Thoracic aorta (tissue), 2 donors: ENCODE results near the gene NR2F1-AS1. TPM values are rescaled to one million over a fixed set of nuclear protein-coding genes. Genes with fewer than 3 reads are reported as not detected.

Source experiments
- ATAC-seq: fragments of 150-250 bp; one replicate; pipeline ENCODE4 v1.8.0; 2017; ENCODE audit warnings: low read depth; ENCODE audit not compliant: insufficient number of reproducible peaks, low FRiP score
- DNase-seq: peaks from one replicate; pipeline ENCODE4 v3.0.0-alpha.2; 2020; ENCODE audit warnings: low spot score
- H3K27ac ChIP-seq, 2 donors: fragments of 200-600 bp; sonication (generic); 1 replicate in 1 of 2; 2 replicates in 1 of 2; pipeline ENCODE4 v1.5.1; 2016; ENCODE audit warnings: mild to moderate bottlenecking in 2 of 2, moderate library complexity in 2 of 2
- H3K27me3 ChIP-seq: fragments of 200-600 bp; sonication (generic); replicated peaks from 2 replicates; pipeline ENCODE4 v1.6.0; 2016; ENCODE audit warnings: mild to moderate bottlenecking; ENCODE audit not compliant: insufficient read depth
- H3K36me3 ChIP-seq: fragments of 200-600 bp; sonication (generic); one replicate; pipeline ENCODE4 v1.5.1; 2016
- H3K4me1 ChIP-seq, 2 donors: fragments of 200-600 bp; sonication (generic); 1 replicate in 1 of 2; 2 replicates in 1 of 2; pipeline versions ENCODE4 v1.5.1 to v1.6.0; 2016; ENCODE audit warnings: low read depth in 2 of 2, mild to moderate bottlenecking in 1 of 2; ENCODE audit not compliant: control insufficient read depth in 1 of 2
- H3K4me3 ChIP-seq: fragments of 200-600 bp; sonication (generic); 2 replicates; pipeline ENCODE4 v1.5.1; 2016; ENCODE audit warnings: mild to moderate bottlenecking
- H3K9me3 ChIP-seq: fragments of 200-600 bp; sonication (generic); 2 replicates; pipeline ENCODE4 v1.5.1; 2016
- total RNA-seq, 2 donors: library from RNA; depleted of rRNA; stranded (reverse); fragments of >200 nt; gene quantifications; one replicate each; pipeline versions ENCODE4 v1.1.0 to v1.2.3, GENCODE V29; 2016
- TF ChIP-seq, protein P1 (sequence below): fragments of 200-600 bp; sonication (generic); IDR thresholded peaks from one replicate; pipeline ENCODE4 v1.5.1; 2019; ENCODE audit warnings: antibody characterized with exemption

Gene NR2F1-AS1
- total RNA-seq, 2 donors from 2014 or later = 0.54 to 8.7 TPM

DNA sequence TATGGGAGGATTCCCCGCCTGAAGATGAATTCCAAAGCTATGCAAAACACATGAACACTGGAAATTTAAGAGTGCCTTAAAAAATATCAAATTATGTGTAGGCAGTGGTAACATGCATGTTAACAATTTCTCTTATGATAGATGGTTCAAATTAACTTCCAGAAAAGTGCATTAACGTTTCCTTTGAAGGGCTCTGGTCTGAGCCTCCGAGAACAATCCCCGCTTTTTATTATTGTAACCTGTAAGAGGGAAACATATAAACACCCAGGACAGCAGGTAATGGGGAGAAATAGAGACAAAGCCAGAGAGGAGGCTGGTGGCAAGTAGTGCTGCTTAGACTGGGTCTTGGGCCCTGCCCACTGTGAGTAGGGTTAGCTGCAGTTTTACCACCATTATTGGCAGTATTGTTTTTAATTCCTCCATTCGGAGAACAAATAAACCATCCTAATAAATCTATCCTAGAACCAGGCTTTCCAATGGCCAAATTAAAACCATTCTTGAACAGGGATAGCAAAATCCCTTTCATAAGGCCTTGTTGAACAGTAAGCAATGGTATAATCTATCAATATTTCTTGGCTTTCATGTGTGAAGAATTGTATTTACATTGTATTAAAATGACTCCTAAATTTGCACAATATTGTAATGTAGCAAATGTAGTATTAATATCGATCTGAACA is 8.3 kb upstream of the NR2F1-AS1 start:
- Histone ChIP-seq H3K4me3 (no peak overlapping the region), H3K9me3 (no peaks in the 10 kb centered on the region), H3K27ac (no peak overlapping the region), H3K36me3 (no peaks in the 10 kb centered on the region), H3K27me3 (peaks cover 16% of the 10 kb centered on the region), H3K4me1 (peaks cover 3 to 6% of the 10 kb centered on the region in 2 donors)
- ATAC-seq = no peak
- DNase-seq = no peak
- TF ChIP-seq, protein P1, sequence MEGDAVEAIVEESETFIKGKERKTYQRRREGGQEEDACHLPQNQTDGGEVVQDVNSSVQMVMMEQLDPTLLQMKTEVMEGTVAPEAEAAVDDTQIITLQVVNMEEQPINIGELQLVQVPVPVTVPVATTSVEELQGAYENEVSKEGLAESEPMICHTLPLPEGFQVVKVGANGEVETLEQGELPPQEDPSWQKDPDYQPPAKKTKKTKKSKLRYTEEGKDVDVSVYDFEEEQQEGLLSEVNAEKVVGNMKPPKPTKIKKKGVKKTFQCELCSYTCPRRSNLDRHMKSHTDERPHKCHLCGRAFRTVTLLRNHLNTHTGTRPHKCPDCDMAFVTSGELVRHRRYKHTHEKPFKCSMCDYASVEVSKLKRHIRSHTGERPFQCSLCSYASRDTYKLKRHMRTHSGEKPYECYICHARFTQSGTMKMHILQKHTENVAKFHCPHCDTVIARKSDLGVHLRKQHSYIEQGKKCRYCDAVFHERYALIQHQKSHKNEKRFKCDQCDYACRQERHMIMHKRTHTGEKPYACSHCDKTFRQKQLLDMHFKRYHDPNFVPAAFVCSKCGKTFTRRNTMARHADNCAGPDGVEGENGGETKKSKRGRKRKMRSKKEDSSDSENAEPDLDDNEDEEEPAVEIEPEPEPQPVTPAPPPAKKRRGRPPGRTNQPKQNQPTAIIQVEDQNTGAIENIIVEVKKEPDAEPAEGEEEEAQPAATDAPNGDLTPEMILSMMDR = no peak

DNA sequence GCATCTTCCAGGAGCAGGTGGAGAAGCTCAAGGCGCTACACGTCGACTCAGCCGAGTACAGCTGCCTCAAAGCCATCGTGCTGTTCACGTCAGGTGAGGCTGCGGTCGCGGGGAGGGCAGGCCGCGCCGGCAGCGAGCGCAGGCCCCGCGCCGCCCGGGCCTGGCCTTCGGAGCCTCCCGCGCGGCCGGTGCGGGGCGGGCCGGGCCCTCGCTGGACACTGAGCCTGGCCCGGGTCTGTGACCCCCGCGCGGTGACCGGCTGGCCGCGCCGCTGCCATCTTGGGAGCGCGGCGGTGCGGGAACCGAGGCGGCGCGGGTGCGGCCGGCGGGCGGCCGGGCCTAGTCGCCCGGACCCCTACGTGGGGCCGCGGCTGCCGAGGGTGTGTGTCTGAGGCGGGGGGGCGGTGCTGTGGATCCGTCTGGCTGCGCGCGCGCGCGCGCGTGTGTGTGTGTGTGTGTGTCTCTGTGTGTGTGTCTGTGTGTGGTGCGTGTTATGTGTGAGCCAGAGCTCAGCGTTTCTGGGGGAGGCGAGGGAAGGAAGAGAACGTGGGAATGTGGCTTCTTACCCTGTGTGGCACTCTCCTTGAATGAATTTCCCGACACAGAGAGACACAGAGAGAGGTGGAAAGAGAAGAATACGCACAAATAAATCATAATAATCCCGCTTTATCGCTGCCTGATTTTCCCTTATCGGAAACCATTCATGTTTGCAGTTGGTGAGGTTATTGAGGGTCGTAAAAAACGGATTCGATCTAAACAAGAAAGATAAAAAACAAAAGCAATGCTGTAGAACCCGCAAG is 7.5 kb upstream of the NR2F1-AS1 start:
- H3K4me3 ChIP-seq = no peak overlapping the region
- TF ChIP-seq, protein P1 = no peak
- H3K4me1 ChIP-seq = peaks cover 5 to 9% of the 10 kb centered on the region in 2 donors
- peaks cover 16% of the 10 kb centered on the region for H3K27me3 ChIP-seq
- no peaks in the 10 kb centered on the region for H3K9me3 ChIP-seq
- H3K36me3 ChIP-seq = no peaks in the 10 kb centered on the region
- ATAC-seq (no peak), DNase-seq (no peak)
- no peak overlapping the region for H3K27ac ChIP-seq

DNA sequence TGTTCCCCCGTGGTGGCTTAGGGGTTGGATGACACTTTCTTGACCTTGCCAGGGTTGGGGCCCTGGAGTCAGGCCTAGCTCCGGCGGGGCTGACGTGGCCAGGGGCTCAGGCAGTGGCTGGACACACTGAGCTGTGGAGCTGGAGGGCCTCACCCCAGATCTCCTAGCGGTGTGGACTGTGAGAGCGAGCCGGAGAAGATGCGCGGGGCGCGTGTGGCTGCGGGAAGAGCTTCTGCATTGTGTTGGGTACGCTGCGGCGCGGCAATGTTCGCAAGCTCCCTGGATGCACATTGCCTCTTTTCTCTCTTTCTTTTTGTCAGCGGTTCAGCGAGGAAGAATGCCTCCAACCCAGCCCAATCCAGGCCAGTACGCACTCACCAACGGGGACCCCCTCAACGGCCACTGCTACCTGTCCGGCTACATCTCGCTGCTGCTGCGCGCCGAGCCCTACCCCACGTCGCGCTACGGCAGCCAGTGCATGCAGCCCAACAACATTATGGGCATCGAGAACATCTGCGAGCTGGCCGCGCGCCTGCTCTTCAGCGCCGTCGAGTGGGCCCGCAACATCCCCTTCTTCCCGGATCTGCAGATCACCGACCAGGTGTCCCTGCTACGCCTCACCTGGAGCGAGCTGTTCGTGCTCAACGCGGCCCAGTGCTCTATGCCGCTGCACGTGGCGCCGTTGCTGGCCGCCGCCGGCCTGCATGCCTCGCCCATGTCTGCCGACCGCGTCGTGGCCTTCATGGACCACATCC is 6.8 kb upstream of the NR2F1-AS1 start:
- ATAC-seq = no peak
- Histone ChIP-seq H3K4me1 (peaks cover 13 to 17% of the 10 kb centered on the region in 2 donors), H3K9me3 (no peaks in the 10 kb centered on the region), H3K4me3 (no peak overlapping the region), H3K27me3 (peaks cover 16% of the 10 kb centered on the region), H3K36me3 (no peaks in the 10 kb centered on the region), H3K27ac (no peak overlapping the region)
- no peak for DNase-seq
- TF ChIP-seq, protein P1 = no peak

DNA sequence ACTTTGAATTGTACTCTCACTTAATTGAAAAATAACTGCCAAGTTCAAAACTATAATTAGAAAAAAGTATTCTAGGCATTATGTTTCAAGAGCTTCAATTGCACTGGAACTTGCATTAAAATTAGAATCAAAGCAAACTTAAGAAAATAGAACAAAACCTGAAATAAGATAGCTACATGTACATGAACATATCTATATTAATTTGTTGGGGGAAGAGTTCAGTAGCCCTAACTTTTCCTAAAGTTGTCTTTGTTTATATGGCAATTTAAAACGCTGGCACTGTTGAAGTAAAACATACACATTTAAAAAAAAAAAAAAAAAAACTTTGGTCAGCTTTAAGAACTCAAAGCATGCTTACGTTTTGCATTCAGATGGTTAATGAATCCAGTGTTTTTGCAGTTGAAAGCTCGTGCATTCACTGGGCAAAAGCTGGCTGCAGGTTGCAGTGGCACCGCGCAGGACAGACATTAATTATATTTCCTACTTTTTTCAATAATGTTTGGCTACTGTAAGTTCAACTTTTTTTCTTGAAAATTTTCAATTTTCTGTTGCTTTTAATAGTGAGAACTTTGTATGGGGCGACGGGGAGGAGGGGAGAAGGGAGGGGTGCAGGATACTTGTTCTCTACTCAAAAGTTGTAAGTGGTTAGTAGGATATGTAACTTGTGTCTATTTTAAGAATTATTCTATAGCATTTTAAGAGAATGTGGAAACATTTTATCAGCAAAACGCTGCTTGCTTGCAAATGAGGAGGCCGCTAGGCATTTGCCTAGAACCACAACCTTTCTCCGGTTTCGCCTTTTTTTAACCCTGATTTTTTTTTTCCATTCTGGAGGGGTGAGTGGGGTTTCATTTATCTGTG is 5.9 kb upstream of the NR2F1-AS1 start:
- peaks cover 14 to 21% of the 10 kb centered on the region in 2 donors for H3K4me1 ChIP-seq
- no peaks in the 10 kb centered on the region for H3K9me3 ChIP-seq
- H3K27ac ChIP-seq = no peak overlapping the region
- peaks cover 16% of the 10 kb centered on the region for H3K27me3 ChIP-seq
- no peak for DNase-seq
- H3K4me3 ChIP-seq = no peak overlapping the region
- H3K36me3 ChIP-seq = no peaks in the 10 kb centered on the region
- no peak for ATAC-seq
- TF ChIP-seq, protein P1 = no peak
